Loucy (cell line): ENCODE results near the gene YWHAE.

Source experiments
- H2AFZ ChIP-seq: fragments of 200-600 bp; sonication (generic); 2 replicates; pipeline ENCODE4 v1.6.0; 2016; ENCODE audit warnings: antibody characterized with exemption, mild to moderate bottlenecking, low read length, moderate library complexity
- H3F3A ChIP-seq: fragments of 200-600 bp; 2 replicates; pipeline ENCODE4 v1.6.0; 2016; ENCODE audit warnings: antibody characterized with exemption, low read depth, mild to moderate bottlenecking
- H3K27me3 ChIP-seq: fragments of 200-600 bp; sonication (generic); 2 replicates; pipeline ENCODE4 v1.6.1; 2014; ENCODE audit warnings: low read length, mild to moderate bottlenecking; ENCODE audit not compliant: insufficient read depth, poor library complexity, severe bottlenecking
- H3K36me3 ChIP-seq: fragments of 200-600 bp; sonication (generic); 2 replicates; pipeline ENCODE4 v1.6.1; 2016; ENCODE audit warnings: low read length; ENCODE audit not compliant: insufficient read depth
- H3K4me1 ChIP-seq: fragments of 200-600 bp; sonication (generic); 2 replicates; pipeline ENCODE4 v1.5.1; 2014; ENCODE audit warnings: low read length, mild to moderate bottlenecking; ENCODE audit not compliant: insufficient read depth, poor library complexity, severe bottlenecking
- H3K4me2 ChIP-seq: fragments of 200-600 bp; sonication (generic); 2 replicates; pipeline ENCODE4 v1.6.0; 2014; ENCODE audit warnings: antibody characterized with exemption, low read length, low read depth, mild to moderate bottlenecking; ENCODE audit not compliant: poor library complexity, severe bottlenecking
- H3K4me3 ChIP-seq: fragments of 200-600 bp; sonication (generic); 2 replicates; pipeline ENCODE4 v1.5.1; 2014; ENCODE audit warnings: low read length, mild to moderate bottlenecking, mixed read lengths; ENCODE audit not compliant: poor library complexity, severe bottlenecking
- H3K79me2 ChIP-seq: fragments of 200-600 bp; sonication (generic); 2 replicates; pipeline ENCODE4 v1.6.1; 2014; ENCODE audit warnings: low read length; ENCODE audit not compliant: insufficient read depth
- H3K9ac ChIP-seq: fragments of 200-600 bp; sonication (generic); 2 replicates; pipeline ENCODE4 v1.6.0; 2014; ENCODE audit warnings: mild to moderate bottlenecking, low read depth, low read length, moderate library complexity; ENCODE audit not compliant: poor library complexity, severe bottlenecking
- H3K9me2 ChIP-seq: fragments of 200-600 bp; sonication (generic); replicated peaks from 2 replicates; pipeline ENCODE4 v1.6.1; 2016; ENCODE audit warnings: low read depth, low read length, mixed read lengths
- H3K9me3 ChIP-seq: fragments of 200-600 bp; sonication (generic); 2 replicates; pipeline ENCODE4 v1.6.1; 2014; ENCODE audit warnings: mild to moderate bottlenecking, antibody characterized with exemption, low read length, low read depth; ENCODE audit not compliant: insufficient read depth
- H4K20me1 ChIP-seq: fragments of 200-600 bp; sonication (generic); 2 replicates; pipeline ENCODE4 v1.6.0; 2014; ENCODE audit warnings: antibody characterized with exemption, low read length, mild to moderate bottlenecking; ENCODE audit not compliant: insufficient read depth, poor library complexity, severe bottlenecking
- CTCF ChIP-seq: fragments of 200-600 bp; sonication (generic); conservative IDR thresholded peaks from 2 replicates; pipeline ENCODE4 v1.5.1; 2014; ENCODE audit warnings: mild to moderate bottlenecking, antibody characterized with exemption, low read length
- EZH2phosphoT487 ChIP-seq: fragments of 200-600 bp; IDR thresholded peaks from 2 replicates; pipeline ENCODE4 v1.6.1; 2018; ENCODE audit warnings: antibody characterized with exemption, mild to moderate bottlenecking, moderate library complexity, borderline replicate concordance

Gene YWHAE

DNA sequence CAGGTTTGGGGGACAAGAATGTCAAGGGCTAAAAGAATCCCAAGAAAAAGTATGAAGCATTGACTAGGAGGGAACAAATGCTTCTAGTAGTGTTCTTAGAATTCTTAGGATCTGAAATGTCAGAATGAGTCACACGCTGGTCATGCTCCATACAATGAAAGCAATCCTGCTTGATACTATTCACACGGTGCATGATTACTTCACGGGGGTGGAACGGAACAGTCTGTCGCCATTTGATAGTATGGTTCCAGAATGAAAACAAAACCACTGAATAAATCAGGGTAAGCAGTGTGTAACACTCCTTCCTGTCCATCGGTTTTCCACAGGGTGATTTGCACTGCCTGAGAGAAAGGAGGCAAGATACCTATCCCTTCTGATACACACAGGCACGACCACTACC is 22.9 kb upstream of the YWHAE start:
- H3F3A ChIP-seq = no peaks in the 10 kb centered on the region
- no peaks in the 10 kb centered on the region for H3K4me1 ChIP-seq
- H3K36me3 ChIP-seq = peaks cover 25% of the 10 kb centered on the region; the same call in 1 of the 2 replicates
- H4K20me1 ChIP-seq = no peaks in the 10 kb centered on the region
- H3K9me3 ChIP-seq = no peaks in the 10 kb centered on the region
- no peak overlapping the region for H3K4me3 ChIP-seq
- H3K79me2 ChIP-seq = no peaks in the 10 kb centered on the region; the same call in 1 of the 2 replicates
- H3K9me2 ChIP-seq = no peaks in the 10 kb centered on the region
- no peak overlapping the region for H3K9ac ChIP-seq
- no peak overlapping the region for H3K4me2 ChIP-seq
- H3K27me3 ChIP-seq = no peaks in the 10 kb centered on the region
- H2AFZ ChIP-seq = no peak overlapping the region
- TF ChIP-seq CTCF (no peak), EZH2phosphoT487 (no peak)

DNA sequence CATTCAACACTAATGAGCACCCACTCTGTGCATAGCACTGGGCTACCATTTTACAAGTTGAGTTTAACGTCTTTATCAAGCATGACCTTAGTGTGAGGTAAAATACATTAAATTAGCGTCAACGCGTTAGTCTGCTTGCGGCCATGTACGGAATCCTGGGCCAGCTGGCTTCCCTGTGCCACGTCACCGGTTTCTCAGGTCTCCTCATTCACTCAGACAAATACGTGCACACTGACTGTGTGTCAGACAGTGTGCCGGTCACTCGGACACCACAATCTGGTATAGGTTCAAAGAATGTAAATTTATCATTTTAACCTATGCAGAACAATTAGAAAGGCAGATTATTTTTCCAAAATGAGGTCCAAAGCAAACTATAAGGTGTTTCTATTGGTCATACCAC is 21.4 kb upstream of the YWHAE start:
- Histone ChIP-seq H3K4me3 (no peak overlapping the region), H3K36me3 (peaks cover 25% of the 10 kb centered on the region; the same call in 1 of the 2 replicates), H3K4me1 (no peaks in the 10 kb centered on the region), H3K4me2 (no peak overlapping the region), H2AFZ (no peak overlapping the region), H3K9me3 (no peaks in the 10 kb centered on the region), H4K20me1 (no peaks in the 10 kb centered on the region), H3K9ac (no peak overlapping the region), H3K9me2 (no peaks in the 10 kb centered on the region), H3F3A (no peaks in the 10 kb centered on the region), H3K27me3 (no peaks in the 10 kb centered on the region), H3K79me2 (no peaks in the 10 kb centered on the region; the same call in 1 of the 2 replicates)
- TF ChIP-seq CTCF (no peak), EZH2phosphoT487 (no peak)

DNA sequence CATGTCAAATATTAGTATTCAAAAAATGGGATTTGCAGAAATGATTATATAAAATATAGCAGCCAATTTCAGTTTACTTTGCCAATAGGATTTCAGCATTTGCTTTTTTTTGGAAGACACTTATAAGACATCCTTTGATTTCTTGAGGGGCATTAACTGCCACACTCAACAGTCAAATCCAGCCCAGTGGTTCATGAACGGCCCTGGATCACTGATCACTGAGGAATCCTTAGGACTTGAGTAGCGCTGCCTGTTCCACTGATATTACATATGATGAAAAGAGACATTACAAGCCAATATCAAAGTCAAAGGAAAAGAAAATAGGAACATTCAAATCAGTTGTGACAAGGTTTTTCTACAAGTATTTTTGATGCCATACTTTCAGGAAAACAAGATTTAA is 21.0 kb upstream of the YWHAE start:
- H3K27me3 ChIP-seq = no peaks in the 10 kb centered on the region
- TF ChIP-seq EZH2phosphoT487 (no peak), CTCF (no peak)
- no peak overlapping the region for H3K4me3 ChIP-seq
- no peak overlapping the region for H2AFZ ChIP-seq
- H3K9ac ChIP-seq = no peak overlapping the region
- H4K20me1 ChIP-seq = no peaks in the 10 kb centered on the region
- H3K4me2 ChIP-seq = no peak overlapping the region
- H3F3A ChIP-seq = no peaks in the 10 kb centered on the region
- H3K9me2 ChIP-seq = no peaks in the 10 kb centered on the region
- H3K79me2 ChIP-seq = no peaks in the 10 kb centered on the region
- H3K36me3 ChIP-seq = peaks cover 23% of the 10 kb centered on the region; the same call in 1 of the 2 replicates
- H3K4me1 ChIP-seq = no peaks in the 10 kb centered on the region
- no peaks in the 10 kb centered on the region for H3K9me3 ChIP-seq
